C4-2B (cell line): ENCODE data around the gene EIF2B2.

Experiments
- ZFX ChIP-seq: fragments of 450-650 bp; IDR thresholded peaks from 2 replicates; pipeline ENCODE4 v1.6.1; 2017
- TF ChIP-seq, protein P1 (sequence below): fragments of 450-650 bp; conservative IDR thresholded peaks from 2 replicates; pipeline ENCODE4 v1.5.1; 2017; ENCODE audit warnings: mild to moderate bottlenecking

DNA sequence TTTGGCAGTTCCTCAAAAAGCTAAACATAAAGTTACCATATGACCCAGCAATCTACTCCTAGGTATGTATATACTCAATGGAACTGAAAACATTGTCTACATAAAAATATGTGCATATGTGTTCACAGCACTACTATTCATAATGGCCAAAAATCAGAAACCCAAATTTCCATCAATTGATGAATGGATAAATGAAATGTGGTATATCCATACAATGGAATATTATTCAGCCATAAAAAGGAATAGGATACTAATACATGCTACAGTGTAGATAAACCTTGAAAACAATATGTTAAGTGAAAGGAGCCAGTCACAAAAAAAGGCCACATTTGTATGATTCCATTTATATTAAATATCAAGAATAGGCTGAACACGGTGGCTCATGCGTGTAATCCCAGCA is 57.7 kb downstream of the EIF2B2 start:
- TF ChIP-seq, protein P1, sequence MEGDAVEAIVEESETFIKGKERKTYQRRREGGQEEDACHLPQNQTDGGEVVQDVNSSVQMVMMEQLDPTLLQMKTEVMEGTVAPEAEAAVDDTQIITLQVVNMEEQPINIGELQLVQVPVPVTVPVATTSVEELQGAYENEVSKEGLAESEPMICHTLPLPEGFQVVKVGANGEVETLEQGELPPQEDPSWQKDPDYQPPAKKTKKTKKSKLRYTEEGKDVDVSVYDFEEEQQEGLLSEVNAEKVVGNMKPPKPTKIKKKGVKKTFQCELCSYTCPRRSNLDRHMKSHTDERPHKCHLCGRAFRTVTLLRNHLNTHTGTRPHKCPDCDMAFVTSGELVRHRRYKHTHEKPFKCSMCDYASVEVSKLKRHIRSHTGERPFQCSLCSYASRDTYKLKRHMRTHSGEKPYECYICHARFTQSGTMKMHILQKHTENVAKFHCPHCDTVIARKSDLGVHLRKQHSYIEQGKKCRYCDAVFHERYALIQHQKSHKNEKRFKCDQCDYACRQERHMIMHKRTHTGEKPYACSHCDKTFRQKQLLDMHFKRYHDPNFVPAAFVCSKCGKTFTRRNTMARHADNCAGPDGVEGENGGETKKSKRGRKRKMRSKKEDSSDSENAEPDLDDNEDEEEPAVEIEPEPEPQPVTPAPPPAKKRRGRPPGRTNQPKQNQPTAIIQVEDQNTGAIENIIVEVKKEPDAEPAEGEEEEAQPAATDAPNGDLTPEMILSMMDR, result no peak
- no peak for TF ChIP-seq ZFX
